GM23338 (cell line): ENCODE measurements around the gene NHLH2. TPM values are rescaled to one million over a fixed set of nuclear protein-coding genes. Genes with fewer than 3 reads are reported as not detected.

Source experiments
- ATAC-seq: fragments of 200-7000 bp; cut with Tn5 transposase; 3 replicates; pipeline ENCODE4 v1.9.1; 2020
- DNase-seq: peaks from one replicate; pipeline ENCODE4 v3.0.0-alpha.2; 2015; ENCODE audit warnings: low spot score
- H2AFZ ChIP-seq: fragments of 200-600 bp; sonication (generic); 2 replicates; pipeline ENCODE4 v1.8.0; 2016; ENCODE audit warnings: antibody characterized with exemption, mild to moderate bottlenecking, moderate library complexity
- H3F3A ChIP-seq: fragments of 200-600 bp; sonication (generic); replicated peaks from 2 replicates; pipeline ENCODE4 v1.8.0; 2017; ENCODE audit warnings: antibody characterized with exemption, mixed run types, low read depth
- H3K27ac ChIP-seq: fragments of 200-600 bp; sonication (generic); 2 replicates; pipeline ENCODE4 v1.6.1; 2016; ENCODE audit warnings: low read depth
- H3K27me3 ChIP-seq: fragments of 200-600 bp; sonication (generic); 2 replicates; pipeline ENCODE4 v1.8.0; 2016; ENCODE audit warnings: mild to moderate bottlenecking, mixed run types, moderate library complexity; ENCODE audit not compliant: insufficient read depth
- H3K36me3 ChIP-seq: fragments of 200-600 bp; sonication (generic); 2 replicates; pipeline ENCODE4 v1.8.0; 2016; ENCODE audit warnings: mild to moderate bottlenecking; ENCODE audit not compliant: insufficient read depth
- H3K4me1 ChIP-seq: fragments of 200-600 bp; sonication (generic); 2 replicates; pipeline ENCODE4 v1.8.0; 2016; ENCODE audit warnings: mild to moderate bottlenecking, moderate library complexity; ENCODE audit not compliant: insufficient read depth
- H3K4me2 ChIP-seq: fragments of 200-600 bp; sonication (generic); 2 replicates; pipeline ENCODE4 v1.7.1; 2017; ENCODE audit warnings: mixed run types
- H3K4me3 ChIP-seq: fragments of 200-600 bp; sonication (generic); 2 replicates; pipeline ENCODE4 v1.6.1; 2016; ENCODE audit warnings: mixed run types
- H3K79me2 ChIP-seq: fragments of 200-600 bp; sonication (generic); replicated peaks from 2 replicates; pipeline ENCODE4 v1.8.0; 2017; ENCODE audit warnings: mild to moderate bottlenecking; ENCODE audit not compliant: insufficient read depth
- H3K9me2 ChIP-seq: fragments of 200-600 bp; sonication (generic); 2 replicates; pipeline ENCODE4 v1.8.0; 2017; ENCODE audit not compliant: insufficient read depth
- H4K20me1 ChIP-seq: fragments of 200-600 bp; sonication (generic); replicated peaks from 2 replicates; pipeline ENCODE4 v1.8.0; 2017; ENCODE audit warnings: mild to moderate bottlenecking; ENCODE audit not compliant: insufficient read depth
- H3K27ac Mint-ChIP-seq: 2 replicates; pipeline ENCODE4 v1.8.0; 2020; ENCODE audit warnings: inconsistent platforms, mild to moderate bottlenecking, moderate library complexity, mixed read lengths
- H3K27me3 Mint-ChIP-seq: 3 replicates; pipeline ENCODE4 v1.8.0; 2022; ENCODE audit warnings: low read depth, mild to moderate bottlenecking, moderate library complexity, mixed read lengths, inconsistent platforms; ENCODE audit not compliant: insufficient read depth, poor library complexity
- H3K36me3 Mint-ChIP-seq: 3 replicates; pipeline ENCODE4 v1.8.0; 2021; ENCODE audit warnings: low read depth, mild to moderate bottlenecking, inconsistent platforms, moderate library complexity, mixed read lengths
- H3K4me1 Mint-ChIP-seq: 3 replicates; pipeline ENCODE4 v1.8.0; 2020; ENCODE audit warnings: mild to moderate bottlenecking, inconsistent platforms, mixed read lengths
- H3K4me3 Mint-ChIP-seq: 3 replicates; pipeline ENCODE4 v1.8.0; 2021; ENCODE audit warnings: moderate library complexity, mild to moderate bottlenecking, inconsistent platforms, mixed read lengths
- H3K9me3 Mint-ChIP-seq: 3 replicates; pipeline ENCODE4 v1.8.0; 2020; ENCODE audit warnings: moderate library complexity, mild to moderate bottlenecking, inconsistent platforms, mixed read lengths
- CTCF ChIP-seq, 2 experiments: fragments of 200-600 bp in 1 of 2; sonication (generic) in 1 of 2; conservative IDR thresholded peaks; 2 replicates each; pipeline versions ENCODE4 v1.5.1 to v1.6.1; 2016 to 2017; ENCODE audit warnings: antibody characterized with exemption in 2 of 2, low read depth in 2 of 2, mild to moderate bottlenecking in 2 of 2, moderate library complexity in 1 of 2
- ETS1 ChIP-seq: IDR thresholded peaks from 2 replicates; pipeline ENCODE4 v1.6.1; 2016; ENCODE audit warnings: antibody characterized with exemption
- EZH2 ChIP-seq: fragments of 200-600 bp; sonication (generic); IDR thresholded peaks from one replicate; pipeline ENCODE4 v1.8.0; 2017; ENCODE audit warnings: antibody characterized with exemption, mild to moderate bottlenecking, low read depth; ENCODE audit not compliant: unreplicated experiment
- EZH2phosphoT487 ChIP-seq: fragments of 200-600 bp; sonication (generic); IDR thresholded peaks from one replicate; pipeline ENCODE4 v1.8.1; 2018; ENCODE audit warnings: antibody characterized with exemption; ENCODE audit not compliant: unreplicated experiment
- NANOG ChIP-seq: IDR thresholded peaks from 2 replicates; pipeline ENCODE4 v1.6.1; 2016; ENCODE audit warnings: antibody characterized with exemption, borderline replicate concordance
- POLR2AphosphoS5 ChIP-seq: IDR thresholded peaks from 2 replicates; pipeline ENCODE4 v1.6.1; 2016; ENCODE audit warnings: antibody characterized with exemption, low read depth
- STAT1 ChIP-seq: IDR thresholded peaks from one replicate; pipeline ENCODE4 v1.6.1; 2016; ENCODE audit warnings: antibody characterized with exemption; ENCODE audit not compliant: unreplicated experiment
- ZNF114 ChIP-seq: fragments of 250-450 bp; sonication (Bioruptor Pico); IDR thresholded peaks from 2 replicates; pipeline ENCODE4 v1.5.0; 2020; ENCODE audit warnings: mild to moderate bottlenecking, moderate library complexity
- ZNF331 ChIP-seq: fragments of 250-450 bp; sonication (Bioruptor Pico); IDR thresholded peaks from 2 replicates; pipeline ENCODE4 v1.5.0; 2020; ENCODE audit warnings: low read depth, mild to moderate bottlenecking, moderate library complexity
- ZNF462 ChIP-seq: fragments of 250-450 bp; sonication (Bioruptor Pico); IDR thresholded peaks from 2 replicates; pipeline ENCODE4 v1.5.0; 2020; ENCODE audit warnings: mild to moderate bottlenecking, moderate library complexity
- long read RNA-seq: library from polyadenylated mRNA; unstranded; transcript quantifications from one replicate; pipeline ENCODE4 v2.0.0, GENCODE V29; 2020; ENCODE audit not compliant: unreplicated experiment
- polyA plus RNA-seq: library from polyadenylated mRNA; unstranded; fragments of >200 nt; fragmentation: Nextera tagmentation; extraction: Ambion mirVana; gene quantifications from 2 replicates; pipeline ENCODE4 v1.2.1, GENCODE V29; 2016
- total RNA-seq: library from RNA; depleted of rRNA; stranded (reverse); fragments of >200 nt; shearing (Covaris generic); gene quantifications from 2 replicates; pipeline ENCODE4 v1.2.3, GENCODE V29; 2014; rRNA removed

The NHLH2 gene
- 1.7 and 2.3 TPM in 2 replicates for total RNA-seq
- polyA plus RNA-seq: 1.8 and 1.9 TPM in 2 replicates
- long read RNA-seq: 0 reads

GRCh38 chr1:115840605-115841460, at the start of gene NHLH2:
Gene NHLH2, minus strand, starts transcription at chr1:115841126. Its CDS starts 2,754 bp downstream, at chr1:115838372.
- peaks cover 24% of the 10 kb centered on the region for H3K4me1 Mint-ChIP-seq
- H3K36me3 Mint-ChIP-seq: no peaks in the 10 kb centered on the region
- Histone ChIP-seq H3K79me2 (no peaks in the 10 kb centered on the region), H3K36me3 (no peaks in the 10 kb centered on the region), H3K9me2 (no peaks in the 10 kb centered on the region), H3K4me3 (peak within 1 kb of the TSS; percentile 79), H3K4me1 (peaks cover 24% of the 10 kb centered on the region), H3F3A (no peaks in the 10 kb centered on the region), H4K20me1 (no peaks in the 10 kb centered on the region), H3K27me3 (peaks cover 63% of the 10 kb centered on the region), H2AFZ (no peak within 1 kb of the TSS), H3K27ac (no peak within 1 kb of the TSS), H3K4me2 (peak within 1 kb of the TSS; percentile 94)
- no peak within 1 kb of the TSS for H3K27ac Mint-ChIP-seq
- no peak for DNase-seq
- H3K4me3 Mint-ChIP-seq: peak within 1 kb of the TSS; percentile 88
- H3K9me3 Mint-ChIP-seq: no peaks in the 10 kb centered on the region
- no peak for TF ChIP-seq POLR2AphosphoS5
- no peak for TF ChIP-seq ETS1
- peaks cover 26% of the 10 kb centered on the region for H3K27me3 Mint-ChIP-seq
- ATAC-seq: no peak

GRCh38 chr1:115890580-115890979, 49.7 kb upstream of the NHLH2 start:
- Histone ChIP-seq H3K4me2 (no peak overlapping the region), H4K20me1 (no peaks in the 10 kb centered on the region), H3K36me3 (no peaks in the 10 kb centered on the region), H3K79me2 (no peaks in the 10 kb centered on the region), H3K27me3 (no peaks in the 10 kb centered on the region), H3K9me2 (no peaks in the 10 kb centered on the region), H3K27ac (no peak overlapping the region), H2AFZ (no peak overlapping the region), H3K4me1 (no peaks in the 10 kb centered on the region), H3K4me3 (no peak overlapping the region), H3F3A (no peaks in the 10 kb centered on the region)
- H3K27me3 Mint-ChIP-seq: no peaks in the 10 kb centered on the region
- ATAC-seq: no peak
- no peaks in the 10 kb centered on the region for H3K9me3 Mint-ChIP-seq
- no peak for DNase-seq
- H3K36me3 Mint-ChIP-seq: no peaks in the 10 kb centered on the region
- no peaks in the 10 kb centered on the region for H3K4me1 Mint-ChIP-seq
- no peak overlapping the region for H3K27ac Mint-ChIP-seq
- H3K4me3 Mint-ChIP-seq: no peak overlapping the region
- TF ChIP-seq ZNF331 (CRISPR knock-in tag): no peak
- TF ChIP-seq EZH2: no peak
- no peak for TF ChIP-seq NANOG
- no peak for TF ChIP-seq EZH2phosphoT487
- no peak for TF ChIP-seq ZNF114
- no peak for TF ChIP-seq STAT1
- no peak for TF ChIP-seq ETS1
- no peak for TF ChIP-seq CTCF (conservative IDR thresholded peaks at IDR 0.05; ENCODE audit: low read depth in 2 of 2)
- no peak for TF ChIP-seq ZNF462
